HepG2 (cell line): Measurements from ENCODE around the gene MRPL20. TPM values are rescaled to one million over a fixed set of nuclear protein-coding genes. Genes with fewer than 3 reads are reported as not detected.

Experiments used
- ARID2 ChIP-seq: sonication (generic); formaldehyde crosslinking; IDR thresholded peaks from 2 replicates; pipeline ENCODE4 v1.8.1; 2022; ENCODE audit warnings: mild to moderate bottlenecking, missing genetic modification reagents, borderline replicate concordance
- CHD2 ChIP-seq: IDR thresholded peaks from 2 replicates; pipeline ENCODE4 v1.6.1; 2011; ENCODE audit warnings: low read depth, low read length, improper control_type of control experiment
- CHD4 ChIP-seq: fragments of 200-600 bp; sonication (generic); IDR thresholded peaks from 2 replicates; pipeline ENCODE4 v1.7.0; 2017; ENCODE audit warnings: mild to moderate bottlenecking, low read length, borderline replicate concordance
- DMAP1 ChIP-seq: IDR thresholded peaks from 2 replicates; pipeline ENCODE4 v1.6.1; 2016
- HNRNPH1 ChIP-seq: fragments of 200-400 bp; formaldehyde crosslinking; optimal IDR thresholded peaks from 2 replicates; pipeline ENCODE3; 2017; ENCODE audit warnings: mild to moderate bottlenecking, low read depth, low read length
- NFIC ChIP-seq: IDR thresholded peaks from 2 replicates; pipeline ENCODE4 v1.6.1; 2012; ENCODE audit warnings: mild to moderate bottlenecking, low read length, inconsistent platforms
- PAF1 ChIP-seq: IDR thresholded peaks from 2 replicates; pipeline ENCODE4 v1.6.1; 2016; ENCODE audit warnings: missing genetic modification reagents, missing compliant biosample characterization
- REST ChIP-seq, 2 experiments: IDR thresholded peaks; 2 replicates each; pipeline ENCODE4 v1.6.1; 2011 to 2012; ENCODE audit warnings: low read length in 2 of 2, borderline replicate concordance in 1 of 2, low read depth in 1 of 2, mild to moderate bottlenecking in 1 of 2, moderate library complexity in 1 of 2
- ZFP91 ChIP-seq: sonication (generic); formaldehyde crosslinking; IDR thresholded peaks from 2 replicates; pipeline ENCODE4 v1.9.0; 2022; ENCODE audit warnings: missing genetic modification reagents, mild to moderate bottlenecking, borderline replicate concordance
- ZNF10 ChIP-seq: sonication (generic); formaldehyde crosslinking; IDR thresholded peaks from 2 replicates; pipeline ENCODE4 v1.4.0; 2020; ENCODE audit warnings: mild to moderate bottlenecking, low read depth, missing genetic modification reagents, borderline replicate concordance
- ZNF12 ChIP-seq: sonication (generic); formaldehyde crosslinking; IDR thresholded peaks from 2 replicates; pipeline ENCODE4 v1.5.0; 2020; ENCODE audit warnings: missing genetic modification reagents
- ZNF33B ChIP-seq: sonication (generic); formaldehyde crosslinking; IDR thresholded peaks from 2 replicates; pipeline ENCODE4 v1.5.1; 2020; ENCODE audit warnings: mild to moderate bottlenecking, missing genetic modification reagents
- ZNF432 ChIP-seq: sonication (generic); formaldehyde crosslinking; IDR thresholded peaks from 2 replicates; pipeline ENCODE4 v1.5.0; 2020; ENCODE audit warnings: missing genetic modification reagents, mild to moderate bottlenecking, borderline replicate concordance
- ZNF709 ChIP-seq: sonication (generic); formaldehyde crosslinking; IDR thresholded peaks from 2 replicates; pipeline ENCODE4 v1.5.0; 2020; ENCODE audit warnings: mild to moderate bottlenecking, missing genetic modification reagents
- ZNF766 ChIP-seq: sonication (generic); formaldehyde crosslinking; IDR thresholded peaks from 2 replicates; pipeline ENCODE4 v1.5.0; 2020; ENCODE audit warnings: missing genetic modification reagents, borderline replicate concordance
- ZSCAN21 ChIP-seq: sonication (generic); formaldehyde crosslinking; IDR thresholded peaks from 2 replicates; pipeline ENCODE4 v1.8.0; 2022; ENCODE audit warnings: mild to moderate bottlenecking, missing genetic modification reagents, moderate library complexity, borderline replicate concordance
- ZSCAN22 ChIP-seq: sonication (generic); formaldehyde crosslinking; IDR thresholded peaks from 2 replicates; pipeline ENCODE4 v1.4.0; 2020; ENCODE audit warnings: mild to moderate bottlenecking, missing genetic modification reagents
- polyA plus RNA-seq, 8 experiments: library from polyadenylated mRNA; depleted of rRNA in 3 of 8; stranded (reverse) in 7 of 8; unstranded in 1 of 8; fragments of >200 nt; fragmentation: Illumina TruSeq in 4 of 8; extraction: Trizol in 4 of 8; gene quantifications; 2 replicates each; pipeline versions ENCODE4 v1.2.1 to v1.2.3, GENCODE V29; 2011 to 2016; ENCODE audit warnings: low read depth in 4 of 8, missing spikeins in 1 of 8, mixed read lengths in 1 of 8; ENCODE audit not compliant: insufficient read depth in 1 of 8
- total RNA-seq, 5 experiments: library from RNA; depleted of rRNA; stranded (reverse); fragments of >200 nt; fragmentation: Illumina TruSeq; extraction: Trizol; gene quantifications; 2 replicates each; pipeline ENCODE4 v1.2.3, GENCODE V29; 2016; ENCODE audit warnings: low read depth in 1 of 5
- TF ChIP-seq, protein P1 (sequence below): sonication (generic); formaldehyde crosslinking; IDR thresholded peaks from 2 replicates; pipeline ENCODE4 v1.5.0; 2020; ENCODE audit warnings: mild to moderate bottlenecking, missing genetic modification reagents
- TF ChIP-seq, protein P2 (sequence below), 2 experiments: sonication (generic) in 1 of 2; formaldehyde crosslinking in 1 of 2; IDR thresholded peaks; 2 replicates each; pipeline versions ENCODE4 v1.4.0 to v1.6.1; 2018 to 2020; ENCODE audit warnings: missing genetic modification reagents in 2 of 2, borderline replicate concordance in 1 of 2, low read depth in 1 of 2, mild to moderate bottlenecking in 1 of 2, missing biosample characterization in 1 of 2

Gene MRPL20
- total and polyA plus RNA-seq, 2 of the 13 experiments (the other 11 are each of a cell fraction or from before 2014, with no cell fraction given), result 59.2 to 127 TPM

DNA sequence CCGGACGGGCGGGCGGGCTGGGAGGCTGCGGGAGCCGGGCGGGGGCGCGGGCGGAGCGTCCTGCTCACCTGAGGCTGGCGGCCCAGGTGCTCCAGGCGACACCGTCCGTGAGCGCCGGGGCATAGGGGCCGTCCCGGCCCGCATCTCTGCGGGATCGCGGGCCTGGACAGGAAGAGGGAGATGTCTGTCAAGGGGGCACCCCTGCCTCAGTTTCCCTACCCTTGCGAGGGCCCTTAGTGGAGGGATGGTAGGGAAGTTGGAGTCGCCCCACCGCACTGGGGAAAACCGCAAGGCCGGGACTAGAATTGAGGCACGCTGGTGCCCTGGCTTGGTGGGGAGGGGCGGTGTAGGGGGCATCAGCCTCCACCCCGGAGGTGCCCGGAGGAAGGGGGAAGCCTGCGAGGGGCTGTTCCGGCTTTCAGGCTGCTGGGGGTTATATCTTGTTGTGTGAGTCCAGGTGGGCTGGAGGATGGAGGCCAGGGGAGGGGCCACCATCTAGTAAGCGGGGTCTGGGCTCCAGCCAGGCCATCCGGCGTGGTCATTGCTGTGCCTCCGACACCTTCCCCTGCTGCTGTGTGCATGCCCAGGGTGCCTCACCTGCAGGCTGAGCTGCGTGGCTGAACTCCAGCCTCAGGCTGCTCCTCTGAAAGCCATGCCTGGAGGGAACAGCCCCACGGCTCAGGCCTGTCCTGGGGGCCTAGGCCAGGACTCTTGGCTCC, 29.0 kb upstream of the MRPL20 start (continued):
- TF ChIP-seq, protein P1, sequence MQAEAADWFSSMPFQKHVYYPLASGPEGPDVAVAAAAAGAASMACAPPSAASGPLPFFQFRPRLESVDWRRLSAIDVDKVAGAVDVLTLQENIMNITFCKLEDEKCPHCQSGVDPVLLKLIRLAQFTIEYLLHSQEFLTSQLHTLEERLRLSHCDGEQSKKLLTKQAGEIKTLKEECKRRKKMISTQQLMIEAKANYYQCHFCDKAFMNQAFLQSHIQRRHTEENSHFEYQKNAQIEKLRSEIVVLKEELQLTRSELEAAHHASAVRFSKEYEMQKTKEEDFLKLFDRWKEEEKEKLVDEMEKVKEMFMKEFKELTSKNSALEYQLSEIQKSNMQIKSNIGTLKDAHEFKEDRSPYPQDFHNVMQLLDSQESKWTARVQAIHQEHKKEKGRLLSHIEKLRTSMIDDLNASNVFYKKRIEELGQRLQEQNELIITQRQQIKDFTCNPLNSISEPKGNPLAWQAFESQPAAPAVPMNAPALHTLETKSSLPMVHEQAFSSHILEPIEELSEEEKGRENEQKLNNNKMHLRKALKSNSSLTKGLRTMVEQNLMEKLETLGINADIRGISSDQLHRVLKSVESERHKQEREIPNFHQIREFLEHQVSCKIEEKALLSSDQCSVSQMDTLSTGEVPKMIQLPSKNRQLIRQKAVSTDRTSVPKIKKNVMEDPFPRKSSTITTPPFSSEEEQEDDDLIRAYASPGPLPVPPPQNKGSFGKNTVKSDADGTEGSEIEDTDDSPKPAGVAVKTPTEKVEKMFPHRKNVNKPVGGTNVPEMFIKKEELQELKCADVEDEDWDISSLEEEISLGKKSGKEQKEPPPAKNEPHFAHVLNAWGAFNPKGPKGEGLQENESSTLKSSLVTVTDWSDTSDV (CRISPR knock-in tag), result no peak
- TF ChIP-seq ZFP91 (CRISPR knock-in tag) (0 out of 2 replicates have a peak, but pooled peaks have one; percentile 13), ZNF33B (CRISPR knock-in tag) (no peak), HNRNPH1 (no peak), ZNF709 (CRISPR knock-in tag) (no peak), DMAP1 (CRISPR knock-in tag) (no peak), REST (IDR thresholded peaks at IDR 0.05; ENCODE audit: borderline replicate concordance in 1 of 2, low read depth in 1 of 2, low read length in 2 of 2) (no peak), ZNF766 (CRISPR knock-in tag) (no peak), CHD2 (no peak), ARID2 (CRISPR knock-in tag) (no peak), ZNF432 (CRISPR knock-in tag) (no peak), ZNF10 (CRISPR knock-in tag) (no peak), CHD4 (no peak), ZNF12 (no peak), NFIC (no peak), ZSCAN22 (CRISPR knock-in tag) (no peak), PAF1 (no peak), ZSCAN21 (CRISPR knock-in tag) (no peak)
- TF ChIP-seq, protein P2, sequence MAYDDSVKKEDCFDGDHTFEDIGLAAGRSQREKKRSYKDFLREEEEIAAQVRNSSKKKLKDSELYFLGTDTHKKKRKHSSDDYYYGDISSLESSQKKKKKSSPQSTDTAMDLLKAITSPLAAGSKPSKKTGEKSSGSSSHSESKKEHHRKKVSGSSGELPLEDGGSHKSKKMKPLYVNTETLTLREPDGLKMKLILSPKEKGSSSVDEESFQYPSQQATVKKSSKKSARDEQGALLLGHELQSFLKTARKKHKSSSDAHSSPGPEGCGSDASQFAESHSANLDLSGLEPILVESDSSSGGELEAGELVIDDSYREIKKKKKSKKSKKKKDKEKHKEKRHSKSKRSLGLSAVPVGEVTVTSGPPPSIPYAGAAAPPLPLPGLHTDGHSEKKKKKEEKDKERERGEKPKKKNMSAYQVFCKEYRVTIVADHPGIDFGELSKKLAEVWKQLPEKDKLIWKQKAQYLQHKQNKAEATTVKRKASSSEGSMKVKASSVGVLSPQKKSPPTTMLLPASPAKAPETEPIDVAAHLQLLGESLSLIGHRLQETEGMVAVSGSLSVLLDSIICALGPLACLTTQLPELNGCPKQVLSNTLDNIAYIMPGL (CRISPR knock-in tag; IDR thresholded peaks at IDR 0.05; ENCODE audit: borderline replicate concordance in 1 of 2, low read depth in 1 of 2), result no peak
